ENCODE measurements around the gene TMEM163.
A peak's percentile ranks its signal among the peaks of the same experiment; 100 is the strongest.
"Not testable (repeated sequence)": the region's sequence is repeated elsewhere in the genome, so short reads cannot be mapped to it uniquely, and the experiment has no call there.

The TMEM163 gene

GRCh38 chr2:134663451-134664450 is 55.0 kb downstream of the TMEM163 start:
- Histone ChIP-seq H3K9me3 (no peaks in the 10 kb centered on the region), H3K27me3 (peaks cover 0 to 6% of the 10 kb centered on the region in 2 donors), H3K4me3 (no peak overlapping the region), H3K4me1 (no peaks in the 10 kb centered on the region), H3K36me3 (no peaks in the 10 kb centered on the region), H3K27ac (no peak overlapping the region)
- TF ChIP-seq CTCF (IDR thresholded peaks at IDR 0.05) = no peak
- intact Hi-C loops (cut with DNase I; ENCODE audit: low total_unique reads) = no loop called here
- DNase-seq = no peak

DNA sequence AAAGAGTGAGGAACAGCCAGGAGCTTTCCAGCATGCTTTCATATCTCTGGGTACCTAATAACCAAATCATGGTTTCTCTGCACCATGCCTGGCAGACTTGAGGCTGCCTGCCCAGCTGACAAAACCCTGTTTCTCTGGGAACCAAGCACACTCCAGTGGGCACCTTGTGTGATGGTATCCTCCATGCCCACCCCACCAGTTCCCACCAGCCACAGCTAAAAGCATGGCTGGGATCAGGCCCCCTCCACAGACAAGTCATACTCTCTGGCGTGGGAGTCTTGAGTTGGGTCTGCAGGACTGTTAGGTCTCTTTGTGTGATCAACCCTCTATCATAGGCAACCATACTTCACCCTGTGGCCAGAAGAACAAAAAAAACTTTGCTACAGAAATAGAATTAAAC is 56.0 kb downstream of the TMEM163 start:
- intact Hi-C loops (cut with DNase I; ENCODE audit: low total_unique reads) = no loop called here
- TF ChIP-seq CTCF (IDR thresholded peaks at IDR 0.05) = no peak
- no peaks in the 10 kb centered on the region for H3K4me1 ChIP-seq
- H3K4me3 ChIP-seq = no peak overlapping the region
- no peaks in the 10 kb centered on the region for H3K36me3 ChIP-seq
- H3K27me3 ChIP-seq = peaks cover 0 to 6% of the 10 kb centered on the region in 2 donors
- H3K27ac ChIP-seq = no peak overlapping the region
- H3K9me3 ChIP-seq = no peaks in the 10 kb centered on the region
- no peak for DNase-seq

DNA sequence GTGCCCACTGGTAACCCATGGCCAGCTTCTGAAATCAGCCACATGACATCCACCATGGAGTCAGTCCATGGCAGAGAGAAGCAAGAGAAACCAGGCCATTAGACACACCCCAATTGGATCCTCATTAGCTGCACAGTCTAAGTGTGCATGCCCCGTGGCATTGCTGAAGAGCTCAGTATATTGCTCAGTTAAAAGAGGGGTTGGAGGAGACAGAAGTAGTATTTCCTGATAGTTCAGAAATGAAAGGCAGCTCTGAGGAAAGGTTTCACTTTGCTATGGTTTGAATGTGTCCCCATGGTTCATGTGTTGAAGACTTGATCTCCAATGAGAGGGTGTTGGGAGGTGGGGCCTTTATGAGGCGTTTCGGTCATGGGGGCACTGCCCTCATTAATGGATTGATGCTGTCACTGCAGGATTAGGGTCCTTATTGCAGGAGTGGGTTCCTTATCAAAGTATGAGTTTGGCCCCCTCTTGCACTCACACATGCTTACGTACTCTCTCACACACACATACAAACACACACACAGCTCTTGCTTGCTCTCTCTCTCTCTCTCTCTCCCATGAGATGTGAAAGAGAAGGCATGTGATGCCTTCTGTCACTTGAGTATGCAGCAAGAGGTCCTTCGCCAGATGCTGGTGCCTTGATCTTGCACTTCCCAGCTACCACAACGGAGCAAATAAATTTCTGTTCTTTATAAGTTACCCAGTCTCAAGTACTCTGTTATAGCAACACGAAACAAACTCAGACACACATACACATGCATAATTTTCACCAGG is 58.0 kb downstream of the TMEM163 start:
- Histone ChIP-seq H3K27me3 (peaks cover 0 to 6% of the 10 kb centered on the region in 2 donors), H3K4me1 (no peaks in the 10 kb centered on the region), H3K4me3 (no peak overlapping the region), H3K9me3 (no peaks in the 10 kb centered on the region), H3K27ac (no peak overlapping the region), H3K36me3 (no peaks in the 10 kb centered on the region)
- no peak for DNase-seq
- TF ChIP-seq CTCF (IDR thresholded peaks at IDR 0.05) = no peak
- intact Hi-C loops (cut with DNase I; ENCODE audit: low total_unique reads) = no loop called here

DNA sequence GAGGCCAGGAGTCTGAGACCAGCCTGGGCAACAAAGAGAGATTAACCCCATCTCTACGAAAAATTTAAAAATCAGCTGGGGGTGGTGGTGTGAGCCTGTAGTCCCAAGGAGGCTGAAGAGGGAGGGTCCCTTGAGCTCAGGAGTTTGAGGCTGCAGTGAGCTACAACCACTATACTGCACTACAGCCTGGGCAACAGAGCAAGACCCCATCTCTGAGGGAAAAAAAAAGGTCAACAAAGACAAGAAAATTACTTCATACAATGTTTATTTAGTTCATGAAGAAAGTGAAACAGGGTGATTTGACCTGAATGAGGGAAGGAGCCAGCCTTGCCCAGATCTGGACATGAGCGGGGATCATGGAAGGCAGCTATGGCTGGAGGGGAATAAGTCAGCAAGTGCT is 59.1 kb downstream of the TMEM163 start:
- Histone ChIP-seq H3K4me3 (no peak overlapping the region), H3K27ac (no peak overlapping the region), H3K4me1 (no peaks in the 10 kb centered on the region), H3K36me3 (no peaks in the 10 kb centered on the region), H3K9me3 (no peaks in the 10 kb centered on the region), H3K27me3 (peaks cover 0 to 6% of the 10 kb centered on the region in 2 donors)
- DNase-seq = no peak
- intact Hi-C loops (cut with DNase I; ENCODE audit: low total_unique reads) = no loop called here
- TF ChIP-seq CTCF (IDR thresholded peaks at IDR 0.05) = no peak

- Histone ChIP-seq H3K9me3 (no peaks in the 10 kb centered on the region), H3K4me1 (no peaks in the 10 kb centered on the region), H3K27me3 (no peaks in the 10 kb centered on the region), H3K4me3 (no peak overlapping the region), H3K27ac (no peak overlapping the region), H3K36me3 (no peaks in the 10 kb centered on the region)
- peak in 1 of 2 experiments; percentile 9 for TF ChIP-seq CTCF (IDR thresholded peaks at IDR 0.05)
- no peak for DNase-seq
- intact Hi-C loops (cut with DNase I; ENCODE audit: low total_unique reads) = no loop called here
Measured at GRCh38 chr2:134657650-134658250, 61.0 kb downstream of the TMEM163 start.

- intact Hi-C loops (cut with DNase I; ENCODE audit: low total_unique reads); DNase-seq; H3K9me3 ChIP-seq; H3K27ac ChIP-seq; H3K4me1 ChIP-seq; H3K27me3 ChIP-seq; H3K36me3 ChIP-seq; H3K4me3 ChIP-seq: not testable (repeated sequence)
Measured at GRCh38 chr2:134656391-134656790, 62.4 kb downstream of the TMEM163 start.
